Measurements from ENCODE around the gene ACBD4. TPM values are rescaled to one million over a fixed set of nuclear protein-coding genes. Genes with fewer than 3 reads are reported as not detected.

Gene ACBD4
- total RNA-seq, 1 donor from 2014 or later: 90.3 TPM

- DNase-seq (ENCODE audit: low spot score): no peak
- peak; percentile 10 for ATAC-seq
Measured at GRCh38 chr17:45149669-45150664, 14.5 kb downstream of the ACBD4 start.

- ATAC-seq (no peak), DNase-seq (ENCODE audit: low spot score) (no peak)
Measured at GRCh38 chr17:45150911-45151809, 15.7 kb downstream of the ACBD4 start.

- no peak for DNase-seq (ENCODE audit: low spot score)
Measured at GRCh38 chr17:45155029-45155428, 19.5 kb downstream of the ACBD4 start.

GRCh38 chr17:45155483-45155882, 20.0 kb downstream of the ACBD4 start:
- no peak for DNase-seq (ENCODE audit: low spot score)
- ATAC-seq: no peak

More at GRCh38 chr17:45155029-45155428, 19.5 kb downstream of the ACBD4 start:
- no peak for ATAC-seq

GRCh38 chr17:45156242-45156641, 20.8 kb downstream of the ACBD4 start:
- ATAC-seq (no peak), DNase-seq (ENCODE audit: low spot score) (no peak)

DNA sequence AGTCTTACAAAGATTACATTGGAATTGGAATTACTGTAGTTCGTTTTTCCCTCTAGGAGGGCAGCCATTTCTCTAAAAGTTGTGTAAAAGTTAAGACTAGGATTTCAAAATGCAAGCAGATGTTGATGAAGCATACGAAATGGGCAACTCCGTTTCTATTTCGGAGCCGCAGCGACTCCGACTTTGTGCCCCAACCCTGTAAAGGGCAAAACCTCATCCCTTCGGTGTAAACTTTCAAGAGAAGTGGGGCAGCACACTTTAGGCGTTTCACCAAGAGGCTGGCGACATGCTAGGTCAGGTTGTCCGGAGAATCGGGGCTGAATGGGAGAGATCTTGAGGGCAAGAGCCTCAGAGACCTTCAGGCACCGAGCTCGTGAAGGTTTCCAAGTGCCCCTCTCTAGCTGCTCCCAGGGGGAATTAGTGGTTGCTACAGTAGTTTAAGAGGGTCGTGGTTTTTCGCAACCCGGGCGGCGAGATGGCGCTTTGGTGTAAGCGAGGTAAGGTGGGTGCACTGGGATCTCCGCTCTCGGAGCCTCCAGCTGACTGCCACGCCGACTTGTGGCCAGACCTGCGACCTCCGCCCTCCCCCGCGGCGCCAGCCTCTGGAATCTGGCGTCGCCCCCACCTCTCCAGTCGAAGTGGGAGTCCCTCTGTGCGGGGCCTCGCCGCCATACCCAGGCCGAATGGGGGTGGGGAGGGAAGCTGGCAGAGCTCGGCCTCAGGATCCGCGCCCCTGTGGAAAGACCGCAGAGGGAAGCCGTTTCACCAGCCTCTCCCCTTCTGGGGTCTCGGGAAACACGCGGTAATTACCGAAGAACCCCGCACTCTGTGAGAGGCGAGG, 25.2 kb downstream of the ACBD4 start:
- ATAC-seq (peak; percentile 59), DNase-seq (ENCODE audit: low spot score) (peak; percentile 80)

DNA sequence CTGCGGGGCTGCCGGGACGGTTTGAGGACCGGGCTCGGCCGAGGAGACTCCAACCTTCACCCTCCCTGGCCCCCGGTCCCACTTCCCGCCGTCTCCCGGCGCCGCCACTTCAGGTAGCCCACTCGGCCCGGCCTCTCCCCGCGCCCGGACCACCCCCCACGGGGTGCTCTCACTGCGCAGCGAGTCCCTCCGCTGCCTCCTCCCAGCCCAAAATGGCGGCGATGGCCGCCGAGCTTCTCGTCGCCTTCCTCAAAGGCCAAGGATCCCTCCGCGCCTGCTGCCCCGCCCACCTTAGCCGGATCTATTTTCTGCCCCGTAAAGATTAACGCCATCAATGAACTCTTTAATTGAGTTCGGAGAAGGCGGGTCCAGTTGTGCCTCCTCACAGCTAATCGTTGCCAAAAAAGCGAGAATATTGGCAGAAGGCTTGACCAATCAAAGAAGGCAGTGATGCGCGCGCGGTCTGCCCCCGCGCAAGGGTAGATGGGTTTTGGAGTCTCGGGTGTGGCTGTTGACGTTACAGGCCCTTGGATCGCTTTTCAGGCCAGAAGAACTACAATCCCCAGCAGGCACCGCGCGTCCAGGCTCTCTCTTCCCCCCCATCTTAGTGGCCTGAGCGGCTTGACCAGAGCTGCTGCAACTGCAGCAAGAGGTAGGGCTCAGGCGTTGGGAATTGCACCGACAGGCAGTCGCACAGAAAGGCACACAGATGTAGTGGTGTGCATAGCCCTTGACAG, 26.0 kb downstream of the ACBD4 start, which contains the start of gene HEXIM2:
Gene HEXIM2, plus strand, starts transcription at position 588 of the 737 bp plus-strand sequence. CDS start 919 bp downstream, outside the sequence.
- peak; percentile 99 for DNase-seq (ENCODE audit: low spot score)
- ATAC-seq: peak; percentile 90

- DNase-seq (ENCODE audit: low spot score): no peak
- ATAC-seq: peak; percentile 3
Measured at GRCh38 chr17:45162025-45162687, 26.7 kb downstream of the ACBD4 start.

DNA sequence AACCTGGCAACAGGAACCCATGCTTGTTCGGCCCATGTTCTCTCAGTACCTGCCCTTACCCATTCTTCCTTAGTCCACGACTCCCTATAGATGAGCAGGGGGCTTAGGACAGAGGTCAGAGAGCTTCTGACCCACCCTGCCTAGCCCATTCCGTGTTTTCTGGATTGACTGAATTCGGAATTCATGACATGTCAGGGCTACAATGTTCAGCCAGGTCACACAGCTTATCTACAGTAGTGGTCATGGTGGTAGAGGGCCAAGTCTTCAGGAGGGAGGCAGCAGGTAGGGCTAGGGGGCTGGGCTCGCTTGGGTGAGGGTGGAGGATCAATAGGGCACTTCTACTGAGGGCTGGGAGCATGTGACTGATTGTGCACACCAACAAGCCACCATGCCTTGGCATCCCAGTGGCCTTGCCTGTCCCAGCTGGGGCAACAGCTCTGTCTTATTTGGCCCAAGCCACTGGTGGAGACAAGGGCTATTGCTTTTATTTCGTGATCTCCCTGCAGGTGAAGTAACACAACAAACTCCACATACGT, 29.3 kb downstream of the ACBD4 start:
- DNase-seq (ENCODE audit: low spot score) (peak; percentile 66), ATAC-seq (peak; percentile 3)

- no peak for DNase-seq (ENCODE audit: low spot score)
- no peak for ATAC-seq
Measured at GRCh38 chr17:45168991-45169752, 33.7 kb downstream of the ACBD4 start.

- no peak for ATAC-seq
- DNase-seq (ENCODE audit: low spot score): no peak
Measured at GRCh38 chr17:45170280-45170930, 34.9 kb downstream of the ACBD4 start.

- DNase-seq (ENCODE audit: low spot score) (peak; percentile 75), ATAC-seq (peak; percentile 72)
Measured at GRCh38 chr17:45170931-45171337, 35.4 kb downstream of the ACBD4 start.

DNA sequence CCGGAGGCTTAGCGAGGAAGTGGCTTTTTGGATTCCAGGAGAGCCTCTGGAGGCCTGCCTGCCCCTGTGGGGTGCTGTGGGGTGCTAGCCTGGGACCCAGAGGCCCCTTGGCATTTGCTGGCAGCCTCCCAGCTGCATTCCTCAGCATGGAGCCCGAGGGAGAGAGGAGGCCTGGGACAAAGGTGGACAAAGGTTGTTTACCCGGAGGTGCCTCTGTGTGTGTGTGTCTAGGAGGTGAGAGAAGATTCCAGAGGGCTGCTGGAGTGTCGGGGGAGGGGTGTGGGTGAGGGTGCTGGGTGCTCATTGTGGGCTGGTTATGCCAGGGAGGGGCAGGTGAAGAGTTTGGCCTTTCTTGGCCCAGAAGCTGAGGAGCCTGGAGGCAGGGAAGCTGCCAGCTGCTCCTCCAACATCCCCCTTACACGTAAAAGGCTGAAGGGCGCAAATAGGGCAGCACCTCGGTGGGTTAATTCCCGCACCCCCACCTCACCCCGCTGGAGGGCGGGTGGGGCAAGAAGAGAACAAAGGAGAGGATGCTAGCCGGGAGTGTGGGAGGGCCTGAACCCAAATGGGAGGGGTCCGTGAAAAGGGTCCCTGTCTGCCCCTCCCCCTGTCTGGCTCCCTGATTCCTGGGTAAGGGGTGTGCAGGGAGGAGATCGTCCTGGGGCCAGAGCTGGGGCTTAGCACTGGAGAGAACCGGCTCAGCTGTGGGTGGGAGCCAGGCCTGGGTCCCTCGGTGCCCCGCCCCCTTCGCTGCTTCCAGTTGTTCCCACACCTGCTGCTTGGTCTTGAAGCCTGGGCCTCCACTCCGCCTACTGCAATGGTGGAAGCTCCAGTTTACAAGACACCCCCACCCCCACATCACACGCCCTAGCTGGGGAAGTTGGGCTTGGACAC, 36.1 kb downstream of the ACBD4 start:
- ATAC-seq: peak; percentile 58
- peak; percentile 58 for DNase-seq (ENCODE audit: low spot score)

DNA sequence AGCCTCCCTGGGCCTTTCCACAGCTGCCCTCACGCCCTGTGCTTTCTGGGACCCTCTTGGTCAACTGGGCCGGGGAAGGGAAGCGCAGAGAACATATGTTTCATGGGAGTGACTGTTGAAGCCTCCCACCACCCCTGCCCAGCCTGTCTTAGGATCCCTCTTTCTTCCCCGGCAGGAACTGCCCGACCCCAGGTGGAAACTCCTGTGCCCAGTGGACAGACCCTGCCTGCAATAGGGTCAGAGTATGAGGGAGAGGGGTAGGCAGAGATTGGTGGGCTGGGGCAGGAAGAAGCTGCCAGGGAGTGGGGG, 36.7 kb downstream of the ACBD4 start:
- DNase-seq (ENCODE audit: low spot score) (no peak), ATAC-seq (no peak)

GRCh38 chr17:45172541-45173286, 37.2 kb downstream of the ACBD4 start:
- peak; percentile 86 for ATAC-seq
- DNase-seq (ENCODE audit: low spot score): peak; percentile 81

- ATAC-seq: no peak
- no peak for DNase-seq (ENCODE audit: low spot score)
Measured at GRCh38 chr17:45175759-45176115, 40.2 kb downstream of the ACBD4 start.

Data from left lobe of liver (tissue), 2 donors.